Uterus (tissue), 4 donors: ENCODE measurements around the gene NBEA. TPM values are rescaled to one million over a fixed set of nuclear protein-coding genes. Genes with fewer than 3 reads are reported as not detected.

ENCODE experiments used
- DNase-seq, 2 donors: peaks; one replicate each; pipeline ENCODE4 v3.0.0-alpha.2; 2019 to 2020
- H3K27ac ChIP-seq, 2 donors: fragments of 200-600 bp; sonication (generic); 1 replicate in 1 of 2; 2 replicates in 1 of 2; pipeline ENCODE4 v1.5.1; 2016 to 2018
- H3K27me3 ChIP-seq, 2 donors: fragments of 200-600 bp; sonication (generic); one replicate each; pipeline ENCODE4 v1.5.1; 2018 to 2019; ENCODE audit warnings: control low read depth in 1 of 2
- H3K36me3 ChIP-seq, 2 donors: fragments of 200-600 bp; sonication (generic); one replicate each; pipeline ENCODE4 v1.5.1; 2019; ENCODE audit warnings: control low read depth in 1 of 2
- H3K4me1 ChIP-seq, 2 donors: fragments of 200-600 bp; sonication (generic); one replicate each; pipeline ENCODE4 v1.5.1; 2018 to 2019; ENCODE audit warnings: control low read depth in 1 of 2
- H3K4me3 ChIP-seq, 2 donors: fragments of 200-600 bp; sonication (generic); 1 replicate in 1 of 2; 2 replicates in 1 of 2; pipeline ENCODE4 v1.5.1; 2018 to 2019; ENCODE audit warnings: mild to moderate bottlenecking in 1 of 2
- H3K9me3 ChIP-seq, 2 donors: fragments of 200-600 bp; sonication (generic); one replicate each; pipeline ENCODE4 v1.5.1; 2019; ENCODE audit warnings: control low read depth in 1 of 2
- POLR2A ChIP-seq, 2 donors: fragments of 450-650 bp; IDR thresholded peaks; one replicate each; pipeline ENCODE4 v1.6.1; 2016; ENCODE audit warnings: antibody characterized with exemption in 2 of 2, mild to moderate bottlenecking in 1 of 2, moderate library complexity in 1 of 2
- intact Hi-C: fragments of 100-400 bp; cut with DNase I; formaldehyde crosslinking; loops from one replicate; pipeline ENCODE4 v1.15.1; 2023; ENCODE audit warnings: low total_unique reads
- total RNA-seq, 4 donors: library from RNA; depleted of rRNA in 3 of 4; stranded (reverse); fragments of >200 nt in 3 of 4; gene quantifications; one replicate each; pipeline versions ENCODE4 v1.1.0 to v1.2.4, GENCODE V29; 2014 to 2023
- TF ChIP-seq, protein P1 (sequence below), 4 experiments: fragments of 200-600 bp in 2 of 4; fragments of 450-650 bp in 2 of 4; sonication (generic) in 2 of 4; IDR thresholded peaks; one replicate each; pipeline ENCODE4 v1.5.1; 2016 to 2019; ENCODE audit warnings: antibody characterized with exemption in 4 of 4, mild to moderate bottlenecking in 2 of 4, moderate library complexity in 1 of 4
- donor health status: DM: yes; HTN: yes; CAD: no.

NBEA gene
- total RNA-seq, 4 donors from 2014 or later: 15.6 to 58.1 (median 37.3) TPM

DNA sequence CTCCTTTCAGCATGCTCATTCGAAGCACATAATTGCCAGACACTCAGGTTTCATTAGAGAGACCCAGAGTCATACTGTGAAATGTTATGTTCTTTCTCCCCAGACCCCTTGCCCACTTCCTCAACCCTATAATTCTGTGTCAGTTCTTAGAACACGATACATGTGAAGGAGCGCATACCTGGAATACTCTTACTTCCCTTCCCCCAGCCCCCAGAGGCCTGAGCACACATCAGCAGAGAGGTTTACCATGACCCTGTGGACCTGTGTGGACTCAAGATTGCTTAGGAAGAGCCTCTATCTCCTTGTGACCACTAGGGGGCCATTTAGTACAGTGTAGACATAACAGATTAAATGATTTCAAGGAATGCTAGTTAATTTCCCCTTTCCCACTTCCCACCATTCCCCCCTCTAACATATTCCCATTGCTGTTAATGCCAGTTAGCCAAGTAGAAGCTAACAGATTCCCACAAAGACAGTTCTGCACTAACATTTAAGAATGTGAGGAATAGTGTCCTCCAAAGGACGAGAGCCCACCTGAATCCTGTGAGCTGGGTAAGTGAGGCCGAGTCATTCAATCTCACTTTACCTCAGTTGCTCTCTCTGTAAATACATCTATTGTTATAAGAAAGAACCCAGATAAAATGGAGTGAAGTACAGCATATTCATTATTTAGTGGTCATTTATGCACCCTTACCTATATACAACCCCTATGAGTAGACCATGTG lies 688.6 kb downstream of the NBEA start:
- intact Hi-C loops: no loop called here
- DNase-seq: no peak
- H3K4me3 ChIP-seq: no peak overlapping the region
- TF ChIP-seq POLR2A (IDR thresholded peaks at IDR 0.05): no peak
- TF ChIP-seq, protein P1, sequence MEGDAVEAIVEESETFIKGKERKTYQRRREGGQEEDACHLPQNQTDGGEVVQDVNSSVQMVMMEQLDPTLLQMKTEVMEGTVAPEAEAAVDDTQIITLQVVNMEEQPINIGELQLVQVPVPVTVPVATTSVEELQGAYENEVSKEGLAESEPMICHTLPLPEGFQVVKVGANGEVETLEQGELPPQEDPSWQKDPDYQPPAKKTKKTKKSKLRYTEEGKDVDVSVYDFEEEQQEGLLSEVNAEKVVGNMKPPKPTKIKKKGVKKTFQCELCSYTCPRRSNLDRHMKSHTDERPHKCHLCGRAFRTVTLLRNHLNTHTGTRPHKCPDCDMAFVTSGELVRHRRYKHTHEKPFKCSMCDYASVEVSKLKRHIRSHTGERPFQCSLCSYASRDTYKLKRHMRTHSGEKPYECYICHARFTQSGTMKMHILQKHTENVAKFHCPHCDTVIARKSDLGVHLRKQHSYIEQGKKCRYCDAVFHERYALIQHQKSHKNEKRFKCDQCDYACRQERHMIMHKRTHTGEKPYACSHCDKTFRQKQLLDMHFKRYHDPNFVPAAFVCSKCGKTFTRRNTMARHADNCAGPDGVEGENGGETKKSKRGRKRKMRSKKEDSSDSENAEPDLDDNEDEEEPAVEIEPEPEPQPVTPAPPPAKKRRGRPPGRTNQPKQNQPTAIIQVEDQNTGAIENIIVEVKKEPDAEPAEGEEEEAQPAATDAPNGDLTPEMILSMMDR (IDR thresholded peaks at IDR 0.05): peak; percentile 38 to 58 (median 54)
- no peak overlapping the region for H3K27ac ChIP-seq
- H3K36me3 ChIP-seq: no peaks in the 10 kb centered on the region
- no peaks in the 10 kb centered on the region for H3K4me1 ChIP-seq
- no peaks in the 10 kb centered on the region for H3K9me3 ChIP-seq
- no peaks in the 10 kb centered on the region for H3K27me3 ChIP-seq

DNA sequence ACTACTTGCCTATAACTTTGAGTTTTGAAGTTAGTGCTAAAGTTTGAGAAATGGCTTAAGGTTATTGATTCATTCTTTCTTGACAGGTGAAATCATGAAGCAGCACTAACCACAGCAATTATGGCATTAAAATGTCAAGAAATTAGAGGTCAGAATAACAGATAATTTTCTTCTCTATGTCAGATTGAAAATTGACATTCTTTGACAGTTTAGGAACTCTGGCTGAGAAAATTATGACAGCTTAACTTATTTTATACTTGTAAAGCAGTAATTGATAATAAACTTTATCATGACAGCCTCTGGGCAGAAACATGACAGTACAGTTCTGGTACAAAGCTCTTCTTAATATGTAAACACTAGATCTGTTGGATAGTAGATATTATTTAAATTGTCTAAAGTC lies 689.6 kb downstream of the NBEA start:
- intact Hi-C loops: no loop called here
- no peak overlapping the region for H3K27ac ChIP-seq
- no peaks in the 10 kb centered on the region for H3K36me3 ChIP-seq

DNA sequence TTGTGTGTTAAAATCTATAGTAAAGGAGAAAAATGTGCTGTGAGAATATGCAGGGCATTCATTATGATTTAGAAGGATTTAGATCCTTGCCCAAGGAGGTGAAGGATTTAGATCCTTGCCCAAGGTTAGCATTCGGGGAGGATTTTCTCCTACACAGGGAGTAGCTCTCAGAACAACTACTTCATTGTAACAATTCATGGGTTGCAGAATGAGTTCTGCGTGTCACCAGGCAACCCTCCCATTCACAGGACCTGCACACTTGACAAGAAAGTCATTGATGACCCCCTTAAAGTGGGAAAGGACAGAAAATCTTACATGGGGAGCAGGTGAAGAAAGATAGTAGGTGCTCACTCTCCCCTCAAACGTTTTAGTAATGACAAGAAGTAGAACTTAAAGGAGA lies 701.6 kb downstream of the NBEA start:
- H3K4me3 ChIP-seq: no peak overlapping the region
- no peaks in the 10 kb centered on the region for H3K27me3 ChIP-seq
- H3K4me1 ChIP-seq: no peaks in the 10 kb centered on the region
- intact Hi-C loops: no loop called here
- H3K9me3 ChIP-seq: no peaks in the 10 kb centered on the region
- TF ChIP-seq, protein P1 (IDR thresholded peaks at IDR 0.05): no peak
- TF ChIP-seq POLR2A (IDR thresholded peaks at IDR 0.05): no peak
- H3K36me3 ChIP-seq: no peaks in the 10 kb centered on the region
- H3K27ac ChIP-seq: no peak overlapping the region
- DNase-seq: no peak

More for the DNA sequence above, 689.6 kb downstream of the NBEA start:
- Histone ChIP-seq H3K9me3 (no peaks in the 10 kb centered on the region), H3K4me3 (no peak overlapping the region), H3K4me1 (no peaks in the 10 kb centered on the region), H3K27me3 (no peaks in the 10 kb centered on the region)
- TF ChIP-seq, protein P1 (IDR thresholded peaks at IDR 0.05): no peak
- no peak for TF ChIP-seq POLR2A (IDR thresholded peaks at IDR 0.05)
- DNase-seq: no peak

DNA sequence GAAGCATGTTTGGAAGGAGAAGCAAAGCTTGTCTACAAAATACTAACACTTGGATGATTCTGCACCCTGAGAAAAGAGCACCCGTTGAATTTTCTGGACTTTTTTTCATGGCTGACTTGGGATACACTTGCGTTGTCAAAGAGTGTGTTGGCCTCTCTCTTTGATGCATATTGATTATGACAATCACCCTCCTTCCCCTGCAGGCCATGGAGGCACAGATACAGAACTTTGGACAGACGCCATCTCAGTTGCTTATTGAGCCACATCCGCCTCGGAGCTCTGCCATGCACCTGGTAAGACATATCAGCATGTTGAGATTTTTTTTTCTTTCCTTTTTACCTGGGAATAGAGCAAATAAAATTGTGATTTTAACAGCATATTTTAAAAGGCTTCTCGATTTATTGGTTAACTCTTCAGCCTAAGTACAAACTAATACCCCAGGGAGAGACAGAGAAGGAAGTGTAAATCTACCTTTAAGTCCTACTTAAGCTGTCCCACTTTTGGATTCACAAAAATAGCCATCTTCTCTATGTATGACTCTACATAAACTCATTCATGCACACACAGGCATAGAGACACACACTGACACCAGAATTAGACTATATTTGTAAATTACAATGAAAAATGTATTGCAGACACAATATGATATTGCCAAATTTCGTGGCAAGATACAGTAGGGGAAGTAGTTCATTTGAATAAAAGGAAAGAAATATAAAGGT lies 704.1 kb downstream of the NBEA start:
- H3K27ac ChIP-seq: no peak overlapping the region
- no peak for DNase-seq
- no peaks in the 10 kb centered on the region for H3K27me3 ChIP-seq
- intact Hi-C loops: no loop called here
- H3K9me3 ChIP-seq: no peaks in the 10 kb centered on the region
- H3K36me3 ChIP-seq: no peaks in the 10 kb centered on the region
- no peaks in the 10 kb centered on the region for H3K4me1 ChIP-seq
- TF ChIP-seq, protein P1 (IDR thresholded peaks at IDR 0.05): no peak
- no peak for TF ChIP-seq POLR2A (IDR thresholded peaks at IDR 0.05)
- no peak overlapping the region for H3K4me3 ChIP-seq

DNA sequence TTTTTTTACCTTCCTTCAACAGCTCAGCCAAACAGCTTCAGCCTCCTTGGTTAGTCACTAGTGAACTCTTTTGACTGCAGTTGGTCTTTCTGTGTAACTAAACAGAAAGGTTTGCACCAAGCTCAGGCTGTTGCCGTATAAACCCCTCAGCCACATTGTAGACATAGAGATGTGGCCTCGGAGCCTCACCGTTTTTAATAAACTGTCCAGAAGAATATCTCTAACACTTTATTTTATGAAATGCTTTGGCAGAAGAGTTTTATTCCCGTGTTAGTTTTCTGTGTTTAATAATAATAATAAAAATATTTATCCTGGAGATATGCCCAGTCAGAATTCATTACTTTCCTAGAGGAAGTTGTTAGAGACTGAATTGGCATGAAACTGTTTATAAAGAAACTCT lies 706.1 kb downstream of the NBEA start:
- TF ChIP-seq, protein P1 (IDR thresholded peaks at IDR 0.05): no peak
- TF ChIP-seq POLR2A (IDR thresholded peaks at IDR 0.05): no peak

More for the DNA sequence above, 706.1 kb downstream of the NBEA start:
- no peak overlapping the region for H3K4me3 ChIP-seq
- H3K27ac ChIP-seq: no peak overlapping the region
- no peaks in the 10 kb centered on the region for H3K9me3 ChIP-seq
- no peaks in the 10 kb centered on the region for H3K4me1 ChIP-seq
- intact Hi-C loops: no loop called here
- no peaks in the 10 kb centered on the region for H3K27me3 ChIP-seq
- no peaks in the 10 kb centered on the region for H3K36me3 ChIP-seq
- no peak for DNase-seq
